ENCODE results near the gene ENC1.

The ENC1 gene

DNA sequence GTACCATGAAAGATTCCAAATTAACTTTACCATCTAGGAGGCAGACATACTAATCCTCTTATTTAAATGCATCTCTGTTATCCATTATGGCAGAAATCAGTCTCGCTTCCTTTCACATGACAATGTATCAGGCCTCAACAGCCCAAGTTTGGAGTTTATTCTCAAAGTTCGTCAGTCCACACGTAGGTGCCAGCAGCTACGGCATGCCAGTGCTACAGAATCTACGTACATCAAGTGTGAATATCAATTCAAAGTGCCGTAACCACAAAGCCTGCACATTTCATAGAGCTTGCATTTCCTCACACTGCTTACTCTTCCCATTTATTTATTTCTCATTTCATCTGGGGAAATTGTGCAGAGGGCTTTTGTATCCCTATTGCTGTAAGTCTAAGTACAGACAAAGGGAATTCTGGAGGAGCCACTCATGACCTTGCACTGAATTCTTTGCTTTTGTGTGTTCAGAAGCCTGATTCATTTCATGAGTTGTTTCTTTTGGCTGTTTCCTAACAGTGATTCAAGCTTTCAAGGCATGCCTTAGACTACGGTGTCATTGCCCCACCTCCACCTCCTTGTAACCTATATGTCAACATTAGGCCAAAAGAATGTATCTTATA lies 10.0 kb downstream of the ENC1 start:
- DNase-seq: no peak

DNA sequence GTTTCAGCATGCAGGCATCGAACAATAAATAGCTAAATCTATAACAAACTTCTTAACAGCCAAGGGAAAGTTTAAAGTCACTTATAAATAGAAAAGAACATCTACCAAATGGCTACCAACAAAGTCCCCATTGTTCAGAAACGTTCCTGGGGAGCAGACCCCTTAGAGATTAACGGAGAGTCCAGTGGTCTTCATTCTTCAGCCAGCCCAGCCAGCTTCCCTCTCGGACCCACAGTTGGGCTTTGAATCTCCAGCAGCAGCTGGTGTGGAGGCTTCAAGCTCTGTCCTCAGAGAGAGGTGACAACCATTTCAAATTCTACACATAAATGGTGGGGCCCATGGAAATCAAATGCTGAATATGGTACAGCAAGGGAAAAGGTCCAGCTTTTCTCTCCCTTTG lies 11.2 kb downstream of the ENC1 start:
- DNase-seq: no peak

DNA sequence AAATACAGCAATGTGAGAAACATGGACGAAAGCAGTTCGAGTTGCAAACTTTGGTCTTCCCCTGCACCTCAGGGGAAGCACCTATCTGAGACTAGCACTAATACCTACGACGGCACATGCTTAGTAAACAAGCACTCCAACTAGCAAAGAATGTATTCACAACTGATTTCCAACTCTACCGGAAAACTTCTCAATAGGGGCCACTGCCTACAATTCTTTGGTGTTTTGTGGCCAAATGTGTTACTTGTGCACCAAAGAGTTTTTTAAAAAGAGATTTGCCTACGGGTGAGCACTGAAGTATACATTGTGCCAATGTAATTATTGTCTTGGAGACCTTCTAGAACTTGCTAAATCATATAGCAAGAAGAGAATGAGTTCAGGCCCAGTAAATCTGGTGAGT lies 12.2 kb downstream of the ENC1 start:
- no peak for DNase-seq

DNA sequence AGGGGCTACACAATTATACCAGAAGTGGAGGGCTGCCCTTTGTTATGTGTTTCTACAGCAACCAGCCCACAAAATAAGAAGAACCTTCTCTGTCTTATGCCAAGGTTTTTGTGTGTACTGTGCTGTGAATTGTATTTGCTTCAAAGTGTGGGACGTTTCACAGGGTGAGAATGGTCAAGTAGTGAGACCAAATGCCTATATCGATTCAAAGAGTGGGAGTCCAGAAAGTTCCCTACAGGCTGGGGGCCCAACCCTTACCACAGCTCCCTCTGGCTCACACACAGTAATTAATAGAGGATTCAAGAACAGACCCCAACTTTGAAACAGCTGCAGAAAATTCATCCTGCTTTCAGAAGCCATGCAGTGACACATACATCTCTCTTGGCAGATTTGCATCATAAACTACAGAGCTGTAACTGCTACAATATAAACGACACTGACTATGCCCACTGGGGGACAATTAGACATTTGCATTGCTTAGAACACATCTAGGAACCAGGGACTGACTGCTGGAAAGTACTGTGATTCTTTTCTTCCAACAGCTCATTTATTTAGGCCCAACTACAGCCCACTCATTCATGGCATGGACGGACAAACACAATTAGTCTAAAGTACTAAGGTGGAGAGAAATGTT lies 12.8 kb downstream of the ENC1 start:
- no peak for DNase-seq

DNA sequence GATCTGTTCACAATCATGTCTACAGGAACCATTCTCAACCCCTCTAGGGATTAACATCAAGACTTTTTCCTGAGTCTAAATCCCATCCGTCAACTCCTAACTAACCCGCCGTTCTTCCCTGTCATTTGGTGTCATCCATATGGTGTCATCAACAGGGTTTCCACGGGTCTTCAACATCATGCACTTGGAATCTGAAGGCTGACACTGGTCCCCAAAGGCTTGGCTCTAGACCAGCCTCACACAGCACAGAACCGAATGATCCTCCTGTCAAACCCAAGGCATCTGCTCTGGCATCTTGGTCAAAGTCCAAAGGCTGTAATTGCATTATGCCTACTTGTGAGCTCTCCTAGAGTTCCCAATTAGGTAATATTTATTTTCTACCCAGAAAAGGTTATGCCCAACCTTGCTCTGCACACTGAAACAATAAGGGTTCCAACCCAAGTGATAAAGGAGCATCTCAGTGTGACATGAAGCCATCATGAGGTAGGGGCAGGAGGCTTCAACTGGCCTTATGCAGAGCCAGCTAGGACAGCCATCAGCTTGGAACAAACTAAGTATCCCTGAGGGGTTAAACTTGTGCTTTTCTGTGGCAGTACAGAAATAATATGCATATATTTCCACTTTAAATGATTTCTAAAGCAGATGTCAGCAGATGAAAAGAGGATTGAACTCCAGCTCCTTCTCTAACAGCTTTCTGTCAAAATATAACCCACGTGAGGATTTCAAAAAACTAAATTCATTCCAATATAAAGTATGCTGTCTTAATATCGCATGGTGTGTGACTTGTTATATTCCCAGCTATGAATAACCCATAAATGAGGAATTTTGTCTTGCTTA lies 13.9 kb downstream of the ENC1 start:
- no peak for DNase-seq

DNA sequence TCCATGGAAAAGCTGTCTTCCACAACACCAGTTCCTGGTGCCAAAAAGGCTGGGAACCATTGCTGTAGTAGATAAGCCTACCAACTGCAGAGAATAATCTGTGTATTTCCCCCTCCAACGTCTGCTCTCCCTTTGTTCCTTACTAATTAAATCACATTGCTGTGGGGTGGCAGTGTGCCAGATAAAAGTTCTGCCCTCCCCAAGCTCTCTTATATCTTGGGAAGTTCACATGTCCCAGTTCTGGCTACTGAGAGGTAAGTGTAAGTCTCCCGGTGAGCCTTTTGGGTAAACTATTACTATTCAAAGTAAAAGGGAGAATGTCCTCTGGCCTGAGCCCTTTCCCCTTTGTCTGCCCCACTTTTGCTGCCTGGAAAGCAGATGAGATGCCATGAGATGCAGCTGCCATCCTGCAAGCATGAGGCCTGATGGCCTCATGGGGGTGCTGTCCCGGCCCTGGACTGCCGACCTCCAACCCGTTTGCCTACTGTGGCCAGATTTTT lies 14.7 kb downstream of the ENC1 start:
- no peak for DNase-seq

GRCh38 chr5:74624931-74625505 lies 15.5 kb downstream of the ENC1 start:
- DNase-seq: no peak

GRCh38 chr5:74624501-74624900 lies 16.0 kb downstream of the ENC1 start:
- no peak for DNase-seq

GRCh38 chr5:74623748-74624408 lies 16.6 kb downstream of the ENC1 start:
- DNase-seq: no peak

- DNase-seq: no peak
Measured at GRCh38 chr5:74623006-74623611, 17.4 kb downstream of the ENC1 start.

DNA sequence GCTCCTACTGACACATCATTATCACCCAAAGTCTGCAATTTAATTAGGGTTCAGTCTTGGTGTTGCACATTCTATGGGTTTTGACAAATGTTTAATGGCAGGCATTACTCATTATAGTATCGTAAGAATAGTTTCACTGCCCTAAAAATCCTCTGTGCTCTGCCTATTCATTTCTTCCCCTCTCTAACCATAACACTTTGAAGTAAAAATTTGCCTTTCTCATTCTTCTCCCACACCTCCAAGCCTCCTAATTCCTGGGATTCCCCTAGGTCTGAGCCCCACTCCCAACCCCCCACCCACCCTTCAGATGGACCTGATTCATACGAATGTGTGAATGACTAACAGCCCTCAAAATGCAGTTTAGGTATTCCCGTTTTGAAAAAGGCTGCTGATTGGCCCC lies 18.4 kb downstream of the ENC1 start:
- no peak for DNase-seq

DNA sequence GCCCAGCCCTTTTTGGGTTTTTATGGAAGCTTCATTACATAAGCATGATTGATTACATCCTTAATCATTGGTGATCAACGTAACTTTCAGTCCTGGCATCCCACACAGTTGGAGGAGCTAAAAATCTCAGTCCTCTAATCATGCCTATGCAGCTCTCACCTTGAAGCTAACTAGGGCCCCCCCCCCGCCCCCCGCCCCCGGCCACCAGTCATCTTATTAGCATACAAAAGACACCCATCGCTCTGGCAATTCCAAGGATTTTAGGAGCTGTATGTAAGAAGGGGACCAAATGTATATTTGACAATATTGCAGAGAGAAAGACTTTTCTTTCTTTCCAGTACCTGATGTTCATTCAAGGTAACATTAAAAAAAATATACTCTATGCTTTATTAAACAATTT lies 19.0 kb downstream of the ENC1 start:
- no peak for DNase-seq

GRCh38 chr5:74619308-74619707 lies 21.2 kb downstream of the ENC1 start:
- no peak for DNase-seq

DNA sequence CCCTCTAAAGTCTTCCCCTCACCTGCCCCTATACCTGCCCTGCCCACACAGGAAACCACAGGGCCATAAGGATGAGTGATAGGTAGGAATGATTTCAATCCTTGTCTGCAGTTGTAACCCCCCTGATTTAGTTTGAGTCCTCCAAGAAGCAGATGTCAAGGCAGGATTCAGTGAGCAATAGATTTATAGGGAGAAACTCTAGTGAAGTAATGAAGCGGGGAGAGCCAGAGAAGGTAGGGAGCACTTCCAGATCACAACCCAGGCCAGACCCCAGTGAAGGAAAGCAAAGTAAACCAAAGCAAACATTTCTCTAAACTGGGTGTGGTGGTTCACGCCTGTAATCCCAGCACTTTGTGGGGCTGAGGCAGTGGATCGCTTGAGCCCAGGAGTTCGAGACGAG lies 22.4 kb downstream of the ENC1 start:
- DNase-seq: no peak

GRCh38 chr5:74617202-74617601 lies 23.3 kb downstream of the ENC1 start:
- DNase-seq: no peak

DNA sequence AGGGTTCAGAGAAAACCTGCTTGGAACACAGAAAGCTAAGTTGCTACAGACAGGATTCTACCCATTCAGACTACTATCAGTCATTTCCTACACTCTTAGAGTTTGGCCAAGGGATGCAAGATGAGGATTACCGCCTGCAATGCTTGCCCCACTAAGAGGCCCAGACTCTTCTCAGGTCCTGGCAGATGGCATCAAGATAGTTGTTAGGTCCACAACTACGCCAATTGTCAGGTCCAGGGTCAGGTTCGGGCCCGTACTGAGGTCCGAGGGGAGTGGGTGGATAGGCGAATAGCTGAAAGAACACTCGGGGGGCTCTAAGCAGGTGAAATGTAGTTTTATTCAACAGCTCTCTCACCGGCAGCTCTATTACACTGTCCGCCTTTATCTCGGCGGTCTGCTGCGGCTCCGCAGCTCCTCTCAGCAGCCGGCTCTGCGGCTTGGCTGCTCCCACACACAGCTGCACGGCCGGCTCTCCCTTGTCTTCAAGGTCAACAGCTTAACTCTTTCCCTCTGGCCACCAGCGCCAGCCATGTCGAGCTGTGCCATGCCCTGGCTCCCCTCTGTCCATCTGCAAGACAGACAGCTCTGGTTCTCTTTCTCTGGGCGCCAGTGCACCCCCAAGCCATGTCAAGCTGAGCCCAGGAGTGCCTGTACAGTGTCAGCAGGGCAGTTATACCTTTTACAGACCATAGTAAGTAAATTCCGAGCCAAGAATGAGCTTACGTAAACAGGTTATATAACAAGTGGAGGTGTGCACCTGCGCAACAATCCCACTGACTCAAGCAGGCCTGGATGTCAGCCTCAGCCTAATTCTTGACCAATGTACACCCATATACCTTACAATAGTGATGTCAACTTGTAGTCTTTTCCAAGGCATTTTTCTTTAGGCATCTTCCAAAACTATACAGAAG lies 24.0 kb downstream of the ENC1 start:
- DNase-seq: no peak

DNA sequence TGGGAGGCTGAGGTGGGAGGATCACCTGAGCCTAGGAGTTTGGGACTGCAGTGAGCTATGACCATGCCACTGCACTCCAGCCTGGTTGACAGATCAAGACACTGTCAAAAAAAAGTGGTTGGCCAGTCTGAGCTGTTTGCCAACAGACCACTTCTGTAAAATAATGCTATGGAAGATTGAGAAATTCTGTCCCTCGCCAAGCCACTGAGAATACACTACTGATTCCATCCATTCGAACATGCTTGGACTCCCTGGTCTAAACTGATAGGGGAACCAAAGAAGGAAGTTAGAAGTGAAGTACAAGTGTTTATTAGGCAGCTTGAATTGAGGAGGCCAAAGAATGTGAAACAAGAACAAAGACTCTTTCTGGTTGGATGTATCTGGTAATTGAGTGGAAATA lies 27.2 kb downstream of the ENC1 start:
- DNase-seq: no peak

- no peak for DNase-seq
Measured at GRCh38 chr5:74612045-74612444, 28.5 kb downstream of the ENC1 start.

- no peak for DNase-seq
Measured at GRCh38 chr5:74608736-74609601, 31.6 kb downstream of the ENC1 start.

GRCh38 chr5:74605759-74606158 lies 34.8 kb downstream of the ENC1 start:
- no peak for DNase-seq

Data from effector CD8-positive, alpha-beta T cell (primary cell).